Heart right ventricle (tissue), 16 donors: ENCODE data around the gene RBFOX2. TPM values are rescaled to one million over a fixed set of nuclear protein-coding genes. Genes with fewer than 3 reads are reported as not detected.

ENCODE experiments used
- ATAC-seq, 8 donors: fragments of 200-7000 bp; cut with Tn5 transposase; one replicate each; pipeline ENCODE4 v1.9.1; 2020; ENCODE audit warnings: mild to moderate bottlenecking in 8 of 8, moderate library complexity in 8 of 8, moderate number of reproducible peaks in 1 of 8
- DNase-seq, 2 donors: peaks; one replicate each; pipeline ENCODE4 v3.0.0-alpha.2; 2020
- H3K27ac ChIP-seq, 10 donors: fragments of 200-600 bp; sonication (generic) in 2 of 10; one replicate each; pipeline versions ENCODE4 v1.5.0 to v1.8.0; 2020 to 2022; ENCODE audit warnings: mild to moderate bottlenecking in 3 of 10
- H3K27me3 ChIP-seq, 7 donors: fragments of 200-600 bp; one replicate each; pipeline ENCODE4 v1.8.0; 2021 to 2022; ENCODE audit warnings: mild to moderate bottlenecking in 2 of 7
- H3K36me3 ChIP-seq, 9 donors: fragments of 200-600 bp; sonication (generic) in 1 of 9; one replicate each; pipeline versions ENCODE4 v1.5.0 to v1.8.0; 2020 to 2022; ENCODE audit warnings: mild to moderate bottlenecking in 2 of 9
- H3K4me1 ChIP-seq, 9 donors: fragments of 200-600 bp; sonication (generic) in 1 of 9; one replicate each; pipeline versions ENCODE4 v1.5.0 to v1.8.0; 2020 to 2022; ENCODE audit warnings: mild to moderate bottlenecking in 4 of 9
- H3K4me3 ChIP-seq, 10 donors: fragments of 200-600 bp; sonication (generic) in 2 of 10; one replicate each; pipeline versions ENCODE4 v1.5.0 to v1.8.0; 2020 to 2022; ENCODE audit warnings: mild to moderate bottlenecking in 7 of 10, moderate library complexity in 2 of 10
- H3K9me3 ChIP-seq, 11 donors: fragments of 200-600 bp in 10 of 11; sonication (generic) in 2 of 11; one replicate each; pipeline versions ENCODE4 v1.5.0 to v1.8.0; 2013 to 2022; ENCODE audit warnings: mild to moderate bottlenecking in 2 of 11, control low read depth in 1 of 11, moderate library complexity in 1 of 11
- CTCF ChIP-seq, 9 donors: fragments of 200-600 bp; sonication (generic) in 2 of 9; IDR thresholded peaks; one replicate each; pipeline versions ENCODE4 v1.5.0 to v1.8.0; 2021 to 2022; ENCODE audit warnings: antibody characterized with exemption in 9 of 9, mild to moderate bottlenecking in 5 of 9, moderate library complexity in 1 of 9
- WGBS, 2 donors: extraction: QIAGEN DNeasy Blood & Tissue Kit; methylation state at CpG; one replicate each; pipeline ENCODE4 v1.1.7; 2013; ENCODE audit warnings: inconsistent platforms in 1 of 2; 5-methylcytosine and 5-hydroxymethylcytosine counted together
- intact Hi-C, 10 donors: fragments of 100-400 bp; cut with DNase I; formaldehyde crosslinking; loops; one replicate each; pipeline versions ENCODE4 v1.11.1 to v1.14.2; 2022
- polyA plus RNA-seq, 2 donors: library from polyadenylated mRNA; stranded (reverse); fragments of 200-250 nt; gene quantifications; one replicate each; pipeline ENCODE4 v1.2.3, GENCODE V29; 2013
- total RNA-seq, 10 donors: library from RNA; stranded (reverse); fragmentation: NEBNext Ultra II Directional in 3 of 10; extraction: Animal tissue kit (Norgen Biotek cat#: 25700) in 3 of 10; gene quantifications; one replicate each; pipeline versions ENCODE4 v1.2.1 to v1.2.4, GENCODE V29; 2021 to 2023
- donor health status: Arrhythmogenic right ventricular cardiomyopathy.
- donor health status: ischemic (EF 13 %, LVEDD 7.1; RV severe dilation, severe dysfunction).
- donor health status: healthy with polysubstance abuse.
- donor health status: DM: no; HTN: yes; CAD: no.
- donor health status: DM: no; HTN: no; CAD: no.
- donor health status: ischemic (EF 25% LVEDD 6.9; RV normal size, moderate dysfunction).
- donor health status: ischemic (EF 25% LVEDD 5.7; RV mildly dilated, moderate dysfunction).
- donor health status: healthy.
- donor health status: DM: yes; HTN: yes; CAD: no.
- donor health status: Ischemic cardiomyopathy.
- donor health status: ischemic (EF 35%, LVEDD 5.7; RV mildly dilated, moderate dysfunction).
- donor health status: nonischemic (EF 11% LVEDD 7.7; RV severe dilation, severe dysfunction).
- donor health status: DM: yes; HTN: yes; CAD: no.
- donor health status: PGD.
- donor health status: ischemic (EF 29% LVEDD 5.4; RV normal size, mild dysfunction).
- donor health status: nonischemic (EF 23%, LVEDD 6.1; RV moderate dilation, normal function).

The RBFOX2 gene
- total and polyA plus RNA-seq, 12 donors, result 18.0 to 105 (median 90.4) TPM

- ATAC-seq, result no peak
- DNase-seq, result no peak
- Histone ChIP-seq H3K27ac (peak overlapping the region; percentile 18 to 88 (median 64)), H3K36me3 (no peaks in the 10 kb centered on the region), H3K4me3 (peak overlapping the region in 5 of 10 donors; percentile 0 to 31 (median 11)), H3K9me3 (no peaks in the 10 kb centered on the region), H3K4me1 (peaks cover 3 to 65% (median 41%) of the 10 kb centered on the region in 9 donors), H3K27me3 (no peaks in the 10 kb centered on the region)
- 91 to 99% methylated on average over 2 of the region's 2 CpGs for WGBS, 2 donors
- intact Hi-C loops, result loop anchor here in 2 of 10 donors (5.0 to 10.0 kb wide), 2 partner anchors 64 to 66 kb away; partner anchors contain the start of gene RBFOX2 (in 2 of the 2)
- no peak for TF ChIP-seq CTCF (IDR thresholded peaks at IDR 0.05)
Observed at GRCh38 chr22:35960854-35961253, 67.8 kb downstream of the RBFOX2 start.

GRCh38 chr22:35959121-35959800 lies 69.4 kb downstream of the RBFOX2 start:
- DNase-seq (no peak), ATAC-seq (no peak)
- H3K36me3 ChIP-seq, result no peaks in the 10 kb centered on the region
- H3K27ac ChIP-seq, result peak overlapping the region in 4 of 10 donors; percentile 22 to 86 (median 37)
- WGBS, 2 donors, result 73 to 77% methylated on average over 5 of the region's 5 CpGs
- no peaks in the 10 kb centered on the region for H3K27me3 ChIP-seq
- H3K9me3 ChIP-seq, result no peaks in the 10 kb centered on the region
- TF ChIP-seq CTCF (IDR thresholded peaks at IDR 0.05), result no peak
- H3K4me3 ChIP-seq, result no peak overlapping the region
- peaks cover 3 to 65% (median 41%) of the 10 kb centered on the region in 9 donors for H3K4me1 ChIP-seq
- intact Hi-C loops, result no loop called here

- TF ChIP-seq CTCF (IDR thresholded peaks at IDR 0.05), result no peak
- H3K9me3 ChIP-seq, result no peaks in the 10 kb centered on the region
- no peaks in the 10 kb centered on the region for H3K36me3 ChIP-seq
- no peak overlapping the region for H3K27ac ChIP-seq
- peaks cover 3 to 68% (median 41%) of the 10 kb centered on the region in 9 donors for H3K4me1 ChIP-seq
- ATAC-seq (no peak), DNase-seq (no peak)
- WGBS, 2 donors, result 72 to 76% methylated on average over 2 of the region's 2 CpGs
- intact Hi-C loops, result no loop called here
- no peaks in the 10 kb centered on the region for H3K27me3 ChIP-seq
- no peak overlapping the region for H3K4me3 ChIP-seq
Observed at GRCh38 chr22:35958334-35958733, 70.3 kb downstream of the RBFOX2 start.

- Histone ChIP-seq H3K27ac (no peak overlapping the region), H3K27me3 (no peaks in the 10 kb centered on the region), H3K4me3 (no peak overlapping the region), H3K9me3 (no peaks in the 10 kb centered on the region), H3K36me3 (no peaks in the 10 kb centered on the region), H3K4me1 (peaks cover 3 to 66% (median 36%) of the 10 kb centered on the region in 9 donors)
- no peak for ATAC-seq
- intact Hi-C loops, result no loop called here
- no peak for DNase-seq
- TF ChIP-seq CTCF (IDR thresholded peaks at IDR 0.05), result no peak
- WGBS, 2 donors, result 78 to 88% methylated on average over 1 of the region's 1 CpG
Observed at GRCh38 chr22:35957589-35957988, 71.0 kb downstream of the RBFOX2 start.
